KMS-11 (cell line): ENCODE results near the gene ZNF687.

Experiments used
- H2AFZ ChIP-seq: fragments of 200-600 bp; sonication (generic); 2 replicates; pipeline ENCODE4 v1.6.1; 2016; ENCODE audit warnings: antibody characterized with exemption, mixed run types, low read depth
- H3K27ac ChIP-seq: fragments of 200-600 bp; sonication (generic); 2 replicates; pipeline ENCODE4 v1.6.1; 2016; ENCODE audit warnings: mild to moderate bottlenecking, mixed run types
- H3K27me3 ChIP-seq: fragments of 200-600 bp; sonication (generic); 2 replicates; pipeline ENCODE4 v1.6.1; 2017; ENCODE audit warnings: mild to moderate bottlenecking, low read depth, mixed run types, moderate library complexity; ENCODE audit not compliant: insufficient read depth
- H3K36me3 ChIP-seq: fragments of 200-600 bp; sonication (generic); 2 replicates; pipeline ENCODE4 v1.6.1; 2017; ENCODE audit warnings: mild to moderate bottlenecking, mixed run types; ENCODE audit not compliant: insufficient read depth
- H3K4me1 ChIP-seq: fragments of 200-600 bp; sonication (generic); 2 replicates; pipeline ENCODE4 v1.6.1; 2016; ENCODE audit warnings: mild to moderate bottlenecking, low read depth, mixed run types; ENCODE audit not compliant: poor library complexity, severe bottlenecking
- H3K4me2 ChIP-seq: fragments of 200-600 bp; sonication (generic); 2 replicates; pipeline ENCODE4 v1.7.0; 2016; ENCODE audit warnings: mild to moderate bottlenecking, mixed run types
- H3K4me3 ChIP-seq: fragments of 200-600 bp; sonication (generic); IDR thresholded peaks from 2 replicates; pipeline ENCODE4 v1.6.1; 2017; ENCODE audit warnings: low read depth, low read length, mixed read lengths; ENCODE audit not compliant: insufficient read depth
- H3K79me2 ChIP-seq: fragments of 200-600 bp; sonication (generic); 2 replicates; pipeline ENCODE4 v1.6.1; 2016; ENCODE audit warnings: low read depth, mixed run types; ENCODE audit not compliant: insufficient read depth
- H3K9ac ChIP-seq: fragments of 200-600 bp; sonication (generic); 2 replicates; pipeline ENCODE4 v1.6.1; 2016; ENCODE audit warnings: mild to moderate bottlenecking, mixed run types
- H4K20me1 ChIP-seq: fragments of 200-600 bp; sonication (generic); 2 replicates; pipeline ENCODE4 v1.6.1; 2016; ENCODE audit warnings: mild to moderate bottlenecking, mixed run types; ENCODE audit not compliant: insufficient read depth
- TF ChIP-seq, protein P1 (sequence below): fragments of 200-600 bp; sonication (generic); conservative IDR thresholded peaks from 2 replicates; pipeline ENCODE4 v1.6.1; 2017; ENCODE audit warnings: low read depth, mild to moderate bottlenecking, antibody characterized with exemption, low read length, moderate library complexity, mixed read lengths

ZNF687 gene

DNA sequence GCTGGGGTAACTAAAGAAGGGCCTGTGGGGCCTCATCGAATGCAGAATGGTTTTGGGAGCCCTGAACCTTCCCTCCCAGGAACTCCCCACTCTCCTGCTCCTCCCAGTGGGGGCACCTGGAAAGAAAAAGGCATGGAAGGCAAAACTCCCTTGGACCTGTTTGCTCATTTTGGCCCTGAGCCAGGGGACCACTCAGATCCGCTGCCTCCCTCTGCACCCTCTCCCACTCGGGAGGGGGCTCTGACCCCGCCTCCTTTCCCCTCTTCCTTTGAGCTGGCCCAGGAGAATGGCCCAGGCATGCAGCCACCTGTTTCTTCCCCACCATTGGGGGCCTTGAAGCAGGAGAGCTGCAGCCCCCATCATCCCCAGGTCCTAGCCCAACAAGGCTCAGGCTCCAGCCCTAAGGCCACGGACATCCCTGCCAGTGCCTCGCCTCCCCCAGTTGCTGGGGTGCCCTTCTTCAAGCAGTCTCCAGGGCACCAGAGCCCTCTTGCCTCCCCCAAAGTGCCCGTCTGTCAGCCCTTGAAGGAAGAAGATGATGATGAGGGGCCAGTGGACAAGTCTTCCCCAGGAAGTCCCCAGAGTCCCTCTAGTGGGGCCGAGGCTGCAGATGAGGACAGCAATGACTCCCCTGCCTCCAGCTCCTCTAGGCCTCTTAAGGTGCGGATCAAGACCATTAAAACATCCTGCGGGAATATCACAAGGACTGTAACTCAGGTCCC is 4.7 kb downstream of the ZNF687 start:
- Histone ChIP-seq H3K27me3 (no peaks in the 10 kb centered on the region), H2AFZ (no peak overlapping the region), H3K9ac (no peak overlapping the region), H3K27ac (no peak overlapping the region), H3K36me3 (no peaks in the 10 kb centered on the region; the same call in 1 of the 2 replicates), H3K4me3 (no peak overlapping the region), H3K79me2 (peaks cover 23% of the 10 kb centered on the region), H3K4me1 (peaks cover 14% of the 10 kb centered on the region), H4K20me1 (no peaks in the 10 kb centered on the region), H3K4me2 (no peak overlapping the region)
- TF ChIP-seq, protein P1, sequence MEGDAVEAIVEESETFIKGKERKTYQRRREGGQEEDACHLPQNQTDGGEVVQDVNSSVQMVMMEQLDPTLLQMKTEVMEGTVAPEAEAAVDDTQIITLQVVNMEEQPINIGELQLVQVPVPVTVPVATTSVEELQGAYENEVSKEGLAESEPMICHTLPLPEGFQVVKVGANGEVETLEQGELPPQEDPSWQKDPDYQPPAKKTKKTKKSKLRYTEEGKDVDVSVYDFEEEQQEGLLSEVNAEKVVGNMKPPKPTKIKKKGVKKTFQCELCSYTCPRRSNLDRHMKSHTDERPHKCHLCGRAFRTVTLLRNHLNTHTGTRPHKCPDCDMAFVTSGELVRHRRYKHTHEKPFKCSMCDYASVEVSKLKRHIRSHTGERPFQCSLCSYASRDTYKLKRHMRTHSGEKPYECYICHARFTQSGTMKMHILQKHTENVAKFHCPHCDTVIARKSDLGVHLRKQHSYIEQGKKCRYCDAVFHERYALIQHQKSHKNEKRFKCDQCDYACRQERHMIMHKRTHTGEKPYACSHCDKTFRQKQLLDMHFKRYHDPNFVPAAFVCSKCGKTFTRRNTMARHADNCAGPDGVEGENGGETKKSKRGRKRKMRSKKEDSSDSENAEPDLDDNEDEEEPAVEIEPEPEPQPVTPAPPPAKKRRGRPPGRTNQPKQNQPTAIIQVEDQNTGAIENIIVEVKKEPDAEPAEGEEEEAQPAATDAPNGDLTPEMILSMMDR = no peak

DNA sequence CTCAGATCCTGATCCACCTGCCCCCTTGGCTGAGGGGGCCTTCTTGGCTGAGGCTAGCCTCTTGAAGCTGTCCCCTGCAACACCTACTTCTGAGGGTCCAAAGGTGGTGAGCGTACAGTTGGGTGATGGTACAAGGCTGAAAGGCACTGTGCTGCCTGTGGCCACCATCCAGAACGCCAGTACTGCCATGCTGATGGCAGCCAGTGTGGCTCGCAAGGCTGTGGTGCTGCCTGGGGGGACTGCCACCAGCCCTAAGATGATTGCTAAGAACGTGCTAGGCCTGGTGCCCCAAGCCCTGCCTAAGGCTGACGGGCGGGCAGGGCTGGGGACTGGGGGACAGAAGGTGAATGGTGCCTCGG is 5.2 kb downstream of the ZNF687 start:
- Histone ChIP-seq H3K4me1 (peaks cover 14% of the 10 kb centered on the region), H3K4me3 (no peak overlapping the region), H4K20me1 (no peaks in the 10 kb centered on the region), H2AFZ (no peak overlapping the region), H3K4me2 (no peak overlapping the region), H3K27me3 (no peaks in the 10 kb centered on the region), H3K27ac (no peak overlapping the region), H3K36me3 (no peaks in the 10 kb centered on the region; the same call in 1 of the 2 replicates), H3K9ac (no peak overlapping the region), H3K79me2 (peaks cover 23% of the 10 kb centered on the region)
- TF ChIP-seq, protein P1 = no peak

DNA sequence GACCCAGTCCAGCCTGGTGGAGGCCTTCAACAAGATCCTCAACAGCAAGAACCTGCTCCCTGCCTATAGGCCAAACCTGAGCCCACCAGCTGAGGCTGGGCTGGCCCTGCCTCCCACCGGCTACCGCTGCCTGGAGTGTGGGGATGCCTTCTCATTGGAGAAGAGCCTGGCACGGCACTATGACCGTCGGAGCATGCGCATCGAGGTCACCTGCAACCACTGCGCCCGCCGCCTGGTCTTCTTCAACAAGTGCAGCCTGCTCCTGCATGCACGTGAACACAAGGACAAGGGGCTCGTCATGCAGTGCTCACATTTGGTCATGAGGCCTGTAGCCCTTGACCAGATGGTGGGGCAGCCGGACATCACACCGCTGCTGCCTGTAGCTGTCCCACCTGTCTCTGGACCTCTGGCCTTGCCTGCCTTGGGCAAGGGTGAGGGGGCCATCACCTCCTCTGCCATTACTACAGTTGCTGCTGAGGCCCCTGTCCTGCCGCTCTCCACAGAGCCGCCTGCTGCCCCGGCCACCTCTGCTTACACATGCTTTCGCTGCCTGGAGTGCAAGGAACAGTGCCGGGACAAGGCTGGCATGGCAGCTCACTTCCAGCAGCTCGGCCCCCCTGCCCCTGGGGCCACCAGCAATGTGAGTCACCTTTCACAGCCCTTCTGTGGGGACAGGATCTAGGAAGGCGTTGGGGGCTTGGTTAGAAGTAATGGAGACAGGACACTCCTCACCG is 5.8 kb downstream of the ZNF687 start:
- no peaks in the 10 kb centered on the region; the same call in 1 of the 2 replicates for H3K36me3 ChIP-seq
- H3K27ac ChIP-seq = no peak overlapping the region
- TF ChIP-seq, protein P1 = no peak
- no peak overlapping the region for H3K9ac ChIP-seq
- no peaks in the 10 kb centered on the region for H4K20me1 ChIP-seq
- H2AFZ ChIP-seq = no peak overlapping the region
- no peak overlapping the region for H3K4me3 ChIP-seq
- peaks cover 17% of the 10 kb centered on the region for H3K79me2 ChIP-seq
- peaks cover 13% of the 10 kb centered on the region for H3K4me1 ChIP-seq
- H3K27me3 ChIP-seq = no peaks in the 10 kb centered on the region
- H3K4me2 ChIP-seq = no peak overlapping the region

DNA sequence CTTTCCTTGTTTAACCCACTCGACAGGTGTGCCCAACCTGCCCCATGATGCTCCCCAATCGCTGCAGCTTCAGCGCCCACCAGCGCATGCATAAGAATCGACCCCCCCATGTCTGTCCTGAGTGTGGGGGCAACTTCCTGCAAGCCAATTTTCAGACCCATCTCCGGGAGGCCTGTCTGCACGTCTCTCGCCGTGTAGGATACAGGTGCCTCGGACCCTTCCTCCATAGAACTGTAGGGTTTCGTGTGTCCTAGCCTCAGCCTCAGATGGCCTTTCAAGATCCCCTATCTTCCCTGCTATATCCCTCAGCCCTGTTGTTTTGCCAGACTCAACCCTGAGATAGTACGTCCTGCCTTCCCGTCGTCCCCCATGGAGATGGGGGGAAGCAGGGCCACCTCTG is 6.4 kb downstream of the ZNF687 start:
- peaks cover 11% of the 10 kb centered on the region; the same call in 1 of the 2 replicates for H3K79me2 ChIP-seq
- no peaks in the 10 kb centered on the region for H4K20me1 ChIP-seq
- no peak overlapping the region for H3K27ac ChIP-seq
- H3K36me3 ChIP-seq = no peaks in the 10 kb centered on the region; the same call in 1 of the 2 replicates
- H3K4me2 ChIP-seq = no peak overlapping the region
- no peak overlapping the region for H3K9ac ChIP-seq
- H3K4me1 ChIP-seq = peaks cover 7% of the 10 kb centered on the region
- TF ChIP-seq, protein P1 = no peak
- no peak overlapping the region for H3K4me3 ChIP-seq
- H3K27me3 ChIP-seq = no peaks in the 10 kb centered on the region
- H2AFZ ChIP-seq = no peak overlapping the region
